Endothelial cell of umbilical vein (primary cell): ENCODE results near the gene PLA2G15. TPM values are rescaled to one million over a fixed set of nuclear protein-coding genes. Genes with fewer than 3 reads are reported as not detected.

ENCODE experiments used
- BruUV-seq: library from RNA; stranded (reverse); fragments of 400-500 nt; replicated peaks from 2 replicates; lab custom pipeline; 2021; lab: Mats Ljungman, UMichigan
- CTCF ChIA-PET: fragments of 300-600, 350-600 bp; sonication (Branson Sonifier 250); formaldehyde crosslinking; loops from one replicate; lab custom pipeline; 2021; ENCODE audit warnings: antibody characterized with exemption, inconsistent platforms; lab: Charles Lee
- POLR2A ChIA-PET: fragments of 300-600, 350-600 bp; sonication (Branson Sonifier 250); formaldehyde crosslinking; loops from one replicate; lab custom pipeline; 2021; ENCODE audit warnings: antibody characterized with exemption, inconsistent platforms; lab: Charles Lee
- DNase-seq: peaks from one replicate; pipeline ENCODE4 v3.0.0-alpha.2; 2011; ENCODE audit warnings: low read depth, low spot score
- FAIRE-seq: peaks from 2 replicates; lab custom pipeline; 2011; peaks lifted over from hg19 to GRCh38; lab: Jason Lieb, UNC
- H2AFZ ChIP-seq: 2 replicates; pipeline ENCODE4 v1.6.0; 2012; ENCODE audit warnings: low read depth, low read length, control low read depth, inconsistent platforms
- H3K27ac ChIP-seq: 2 replicates; pipeline ENCODE4 v1.5.1; 2011; ENCODE audit warnings: low read depth, mild to moderate bottlenecking, control low read depth, low read length, moderate library complexity; ENCODE audit not compliant: insufficient read depth
- H3K27me3 ChIP-seq, 2 experiments: 2 replicates each; pipeline versions ENCODE4 v1.6.0 to v1.6.1; 2011; ENCODE audit warnings: low read length in 2 of 2, mixed read lengths in 1 of 2; ENCODE audit not compliant: control insufficient read depth in 2 of 2, insufficient read depth in 2 of 2
- H3K36me3 ChIP-seq, 2 experiments: 2 replicates in 1 of 2; 3 replicates in 1 of 2; pipeline ENCODE4 v1.5.1; 2011; ENCODE audit warnings: low read length in 2 of 2, mild to moderate bottlenecking in 1 of 2, moderate library complexity in 1 of 2; ENCODE audit not compliant: control insufficient read depth in 2 of 2, insufficient read depth in 2 of 2; ENCODE audit errors: extremely low read depth in 1 of 2
- H3K4me1 ChIP-seq: 3 replicates; pipeline ENCODE4 v1.5.1; 2011; ENCODE audit warnings: mild to moderate bottlenecking, low read length; ENCODE audit not compliant: control insufficient read depth, insufficient read depth; ENCODE audit errors: extremely low read depth
- H3K4me2 ChIP-seq: 2 replicates; pipeline ENCODE4 v1.6.1; 2011; ENCODE audit warnings: low read length, control low read depth, mixed read lengths; ENCODE audit not compliant: insufficient read depth
- H3K4me3 ChIP-seq, 3 experiments: fragments of 200-600 bp in 1 of 3; sonication (generic), shearing (Covaris generic) in 1 of 3; replicated peaks in 1 of 3; 2 replicates each; pipeline ENCODE4 v1.5.1; 2011 to 2016; ENCODE audit warnings: control low read depth in 3 of 3, low read length in 3 of 3, mild to moderate bottlenecking in 2 of 3, inconsistent platforms in 1 of 3, low read depth in 1 of 3, moderate library complexity in 1 of 3; ENCODE audit not compliant: insufficient read depth in 1 of 3
- H3K79me2 ChIP-seq: 2 replicates; pipeline ENCODE4 v1.6.0; 2012; ENCODE audit warnings: low read length, inconsistent platforms; ENCODE audit not compliant: control insufficient read depth, insufficient read depth
- H3K9ac ChIP-seq: replicated peaks from 2 replicates; pipeline ENCODE3; 2011; ENCODE audit warnings: low read length, control low read depth; ENCODE audit not compliant: insufficient read depth; ENCODE audit errors: extremely low read depth
- H3K9me1 ChIP-seq: replicated peaks from 3 replicates; pipeline ENCODE4 v1.6.0; 2011; ENCODE audit warnings: mild to moderate bottlenecking, low read length; ENCODE audit not compliant: control insufficient read depth, insufficient read depth; ENCODE audit errors: extremely low read depth
- H3K9me3 ChIP-seq: replicated peaks from 2 replicates; pipeline ENCODE4 v1.5.1; 2012; ENCODE audit warnings: low read length, inconsistent platforms; ENCODE audit not compliant: control insufficient read depth, insufficient read depth
- H4K20me1 ChIP-seq: replicated peaks from 2 replicates; pipeline ENCODE3; 2011; ENCODE audit warnings: mild to moderate bottlenecking, low read length; ENCODE audit not compliant: control insufficient read depth, insufficient read depth; ENCODE audit errors: extremely low read depth
- CTCF ChIP-seq, 2 donors: IDR thresholded peaks; 1 replicate in 1 of 2; 2 replicates in 1 of 2; pipeline ENCODE4 v1.5.1; 2011; ENCODE audit warnings: low read length in 2 of 2, mild to moderate bottlenecking in 2 of 2, moderate library complexity in 2 of 2, control low read depth in 1 of 2, inconsistent platforms in 1 of 2, low read depth in 1 of 2; ENCODE audit not compliant: insufficient read depth in 1 of 2; ENCODE audit errors: extremely low read depth in 1 of 2
- FOS ChIP-seq: IDR thresholded peaks from 2 replicates; pipeline ENCODE4 v1.6.1; 2011; ENCODE audit warnings: mild to moderate bottlenecking, low read length, moderate library complexity, borderline replicate concordance; ENCODE audit not compliant: insufficient read depth
- JUN ChIP-seq: IDR thresholded peaks from 2 replicates; pipeline ENCODE4 v1.6.1; 2011; ENCODE audit warnings: borderline replicate concordance, low read depth; ENCODE audit not compliant: insufficient read length, insufficient read depth
- MYC ChIP-seq: IDR thresholded peaks from one replicate; pipeline ENCODE4 v1.6.1; 2011; ENCODE audit warnings: mild to moderate bottlenecking, low read depth, low read length
- dilution Hi-C: fragments of 300-500 bp; cut with MboI; formaldehyde crosslinking; loops from one replicate; pipeline ENCODE4 v1.15.0; 2019; ENCODE audit warnings: low sequenced_read_pairs; ENCODE audit not compliant: extremely low pct_ligation_motif_present
- intact Hi-C: fragments of 100-400 bp; cut with micrococcal nuclease; formaldehyde crosslinking; loops from one replicate; pipeline ENCODE4 v1.10.0; 2022
- polyA plus RNA-seq, 4 experiments: library from polyadenylated mRNA; depleted of rRNA in 3 of 4; stranded (reverse) in 3 of 4; unstranded in 1 of 4; fragments of >200 nt; gene quantifications; 2 replicates each; pipeline versions ENCODE4 v1.2.1 to v1.2.3, GENCODE V29; 2011 to 2012; ENCODE audit warnings: missing spikeins in 1 of 4
- total RNA-seq: library from RNA; stranded (reverse); gene quantifications from 2 replicates; pipeline ENCODE4 v1.2.3, GENCODE V29; 2021

Gene PLA2G15
- total and polyA plus RNA-seq, 2 donors (not counting 3 experiments of a cell fraction or from before 2014, with no cell fraction given) = 24.3 to 41.8 TPM

- Histone ChIP-seq H3K4me3 (no peak overlapping the region), H3K79me2 (no peaks in the 10 kb centered on the region), H3K36me3 (no peaks in the 10 kb centered on the region), H2AFZ (no peak overlapping the region), H3K9me1 (no peaks in the 10 kb centered on the region), H3K9me3 (no peaks in the 10 kb centered on the region), H3K27ac (no peak overlapping the region), H3K27me3 (no peaks in the 10 kb centered on the region), H3K4me1 (peaks cover 13% of the 10 kb centered on the region), H4K20me1 (no peaks in the 10 kb centered on the region), H3K9ac (no peak overlapping the region), H3K4me2 (no peak overlapping the region)
- intact Hi-C loops = no loop called here
- FAIRE-seq (no peak), DNase-seq (no peak)
- POLR2A ChIA-PET = no interaction called here
- dilution Hi-C loops = no loop called here
- CTCF ChIA-PET = interaction anchor here (0.9 kb wide), 1 partner anchor 95 kb away, joined by 3 read pairs; no protein-coding TSS in a partner anchor
- no peak for TF ChIP-seq MYC
- no peak for TF ChIP-seq CTCF (IDR thresholded peaks at IDR 0.05; ENCODE audit: extremely low read depth in 1 of 2, insufficient read depth in 1 of 2, low read depth in 1 of 2, low read length in 2 of 2)
- TF ChIP-seq JUN = no peak
- no peak for TF ChIP-seq FOS
- no TSS peak for BruUV-seq
These were observed 11.4 kb upstream of the PLA2G15 start for GRCh38 chr16:68233835-68234187.
